Hepatocyte (in vitro differentiated cells): Measurements from ENCODE around the gene LCE1F. TPM values are rescaled to one million over a fixed set of nuclear protein-coding genes. Genes with fewer than 3 reads are reported as not detected.

Experiments
- DNase-seq: peaks from one replicate; pipeline ENCODE4 v3.0.0-alpha.2; 2016; ENCODE audit warnings: low spot score
- H2AFZ ChIP-seq: fragments of 200-600 bp; sonication (generic); 2 replicates; pipeline ENCODE4 v1.6.0; 2016; ENCODE audit warnings: antibody characterized with exemption, mild to moderate bottlenecking
- H3K27ac ChIP-seq: fragments of 200-600 bp; sonication (generic); 2 replicates; pipeline ENCODE4 v1.5.1; 2016; ENCODE audit warnings: mild to moderate bottlenecking
- H3K27me3 ChIP-seq: fragments of 200-600 bp; sonication (generic); 2 replicates; pipeline ENCODE4 v1.6.1; 2016
- H3K36me3 ChIP-seq: fragments of 200-600 bp; sonication (generic); replicated peaks from 2 replicates; pipeline ENCODE4 v1.5.1; 2016; ENCODE audit warnings: low read depth; ENCODE audit not compliant: insufficient read depth
- H3K4me1 ChIP-seq: fragments of 200-600 bp; sonication (generic); 2 replicates; pipeline ENCODE4 v1.5.1; 2016; ENCODE audit warnings: mild to moderate bottlenecking, moderate library complexity; ENCODE audit not compliant: insufficient read depth
- H3K4me2 ChIP-seq: fragments of 200-600 bp; sonication (generic); 2 replicates; pipeline ENCODE4 v1.6.0; 2016
- H3K4me3 ChIP-seq: fragments of 200-600 bp; sonication (generic); 2 replicates; pipeline ENCODE4 v1.5.1; 2016; ENCODE audit warnings: mild to moderate bottlenecking
- H3K79me2 ChIP-seq: fragments of 200-600 bp; sonication (generic); 2 replicates; pipeline ENCODE4 v1.6.0; 2017; ENCODE audit warnings: mild to moderate bottlenecking
- H3K9me2 ChIP-seq: fragments of 200-600 bp; sonication (generic); replicated peaks from 2 replicates; pipeline ENCODE4 v1.6.0; 2017; ENCODE audit warnings: mild to moderate bottlenecking; ENCODE audit not compliant: insufficient read depth
- H3K9me3 ChIP-seq: fragments of 200-600 bp; sonication (generic); 2 replicates; pipeline ENCODE4 v1.5.1; 2016; ENCODE audit warnings: low read depth, mild to moderate bottlenecking
- H4K20me1 ChIP-seq: fragments of 200-600 bp; sonication (generic); 2 replicates; pipeline ENCODE4 v1.6.0; 2016; ENCODE audit warnings: mild to moderate bottlenecking; ENCODE audit not compliant: insufficient read depth, poor library complexity, severe bottlenecking
- CTCF ChIP-seq: fragments of 200-600 bp; sonication (generic); IDR thresholded peaks from 2 replicates; pipeline ENCODE4 v1.5.1; 2016; ENCODE audit warnings: antibody characterized with exemption, mild to moderate bottlenecking; ENCODE audit not compliant: poor library complexity
- EZH2 ChIP-seq: fragments of 200-600 bp; sonication (generic); IDR thresholded peaks from 2 replicates; pipeline ENCODE4 v1.6.1; 2016; ENCODE audit warnings: antibody characterized with exemption, mild to moderate bottlenecking, borderline replicate concordance
- EZH2phosphoT487 ChIP-seq: fragments of 200-600 bp; sonication (generic); IDR thresholded peaks from one replicate; pipeline ENCODE4 v1.6.1; 2018; ENCODE audit warnings: antibody characterized with exemption, mild to moderate bottlenecking, low read depth, moderate library complexity; ENCODE audit not compliant: unreplicated experiment, severe bottlenecking
- WGBS: methylation state at CpG from one replicate; pipeline ENCODE4 v1.1.6; 2016; ENCODE audit warnings: low lambda C conversion rate; ENCODE audit errors: missing lambda C conversion rate; 5-methylcytosine and 5-hydroxymethylcytosine counted together
- polyA plus RNA-seq: library from polyadenylated mRNA; unstranded; fragments of >200 nt; fragmentation: Nextera tagmentation; extraction: Ambion mirVana; gene quantifications from 2 replicates; pipeline ENCODE4 v1.2.1, GENCODE V29; 2016
- total RNA-seq: library from RNA; depleted of rRNA; stranded (reverse); fragments of >200 nt; gene quantifications from 2 replicates; pipeline ENCODE4 v1.2.3, GENCODE V29; 2014

Gene LCE1F
- total and polyA plus RNA-seq, 2 experiments from 2014 or later: not detected

DNA sequence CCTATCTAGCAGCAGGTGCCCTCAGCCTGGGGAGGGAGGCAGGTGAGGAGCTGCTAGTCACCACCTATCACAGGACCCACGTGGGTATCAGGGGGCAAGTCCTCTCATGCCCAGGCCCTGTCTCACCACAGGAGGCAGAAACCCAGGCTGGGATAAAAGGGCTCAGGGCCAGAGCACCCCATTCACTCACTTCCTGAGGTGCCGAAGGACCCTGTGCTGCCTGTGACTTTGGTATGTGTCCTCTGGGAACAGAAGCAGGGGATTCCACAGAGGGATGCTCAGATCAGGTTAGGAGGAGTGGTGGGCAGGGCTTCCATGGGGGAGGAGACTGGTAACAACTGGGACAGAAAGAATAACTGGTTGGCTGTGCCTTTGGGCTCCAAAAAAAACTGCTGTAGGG, 11.1 kb downstream of the LCE1F start, which contains the start of gene LCE1E:
LCE1E (plus strand) TSS at position 181 of the 400 bp plus-strand sequence. CDS start 1,043 bp downstream, outside the sequence.
- H3K4me3 ChIP-seq: no peak within 1 kb of the TSS
- H3K36me3 ChIP-seq: no peaks in the 10 kb centered on the region
- no peak within 1 kb of the TSS for H3K27ac ChIP-seq
- H3K9me3 ChIP-seq: peaks cover 6% of the 10 kb centered on the region
- no peak within 1 kb of the TSS for H3K4me2 ChIP-seq
- TF ChIP-seq CTCF (no peak), EZH2phosphoT487 (no peak), EZH2 (no peak)
- 50% methylated on average over 2 of the region's 2 CpGs for WGBS
- no peaks in the 10 kb centered on the region for H3K9me2 ChIP-seq
- H4K20me1 ChIP-seq: no peaks in the 10 kb centered on the region
- H3K4me1 ChIP-seq: no peaks in the 10 kb centered on the region
- no peaks in the 10 kb centered on the region for H3K27me3 ChIP-seq
- H3K79me2 ChIP-seq: no peaks in the 10 kb centered on the region
- no peak within 1 kb of the TSS for H2AFZ ChIP-seq
- no peak for DNase-seq

DNA sequence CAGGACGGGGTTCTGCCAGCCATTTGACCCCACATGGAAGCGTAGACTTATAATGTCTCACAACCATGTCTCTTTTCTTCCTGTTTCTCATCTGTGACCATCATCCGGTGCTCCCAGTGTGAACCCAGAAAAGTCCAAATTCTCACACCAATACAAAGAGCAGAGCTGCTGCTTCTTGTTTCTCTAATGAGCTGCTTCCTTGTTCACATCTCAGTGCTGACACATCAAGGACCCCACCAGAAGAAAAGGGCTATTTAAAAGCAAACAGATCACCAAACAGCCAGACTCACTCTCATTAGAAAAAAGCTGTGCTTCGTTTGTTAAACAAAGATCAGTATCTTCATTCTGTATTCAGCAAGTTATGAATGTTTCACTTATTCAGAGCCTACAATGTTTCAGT, 20.7 kb downstream of the LCE1F start:
- Histone ChIP-seq H3K4me3 (no peak overlapping the region), H4K20me1 (no peaks in the 10 kb centered on the region), H3K27ac (no peak overlapping the region), H3K9me3 (peaks cover 9% of the 10 kb centered on the region), H3K4me1 (no peaks in the 10 kb centered on the region), H3K9me2 (no peaks in the 10 kb centered on the region), H3K36me3 (no peaks in the 10 kb centered on the region), H3K27me3 (no peaks in the 10 kb centered on the region), H3K79me2 (no peaks in the 10 kb centered on the region), H3K4me2 (no peak overlapping the region), H2AFZ (no peak overlapping the region)
- TF ChIP-seq EZH2phosphoT487 (no peak), CTCF (no peak), EZH2 (no peak)
- 50% methylated on average over 4 of the region's 4 CpGs for WGBS
- no peak for DNase-seq

DNA sequence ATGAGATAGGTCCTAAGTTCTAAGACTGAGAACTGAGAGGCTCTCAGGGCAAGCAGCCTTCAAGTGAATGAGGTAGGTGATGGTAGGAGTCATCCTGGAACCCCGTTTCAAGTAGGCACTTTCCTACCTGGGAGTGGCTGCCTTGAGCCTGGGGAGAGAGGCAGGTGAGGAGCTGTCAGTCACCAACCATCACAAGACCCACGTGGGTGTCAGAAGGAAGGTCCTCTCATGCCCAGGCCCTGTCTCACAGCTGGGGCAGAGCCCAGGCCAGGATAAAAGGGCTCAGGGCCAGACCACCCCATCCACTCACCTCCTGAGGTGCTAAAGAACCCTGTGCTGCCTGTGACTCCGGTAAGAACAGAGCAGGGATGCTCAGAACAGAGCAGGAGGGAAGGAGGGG, 21.5 kb downstream of the LCE1F start, which contains the start of gene LCE1D:
LCE1D (plus strand) TSS at position 301 of the 400 bp plus-strand sequence. CDS start 1,074 bp downstream, outside the sequence.
- H3K4me1 ChIP-seq: no peaks in the 10 kb centered on the region

GRCh38 chr1:152801333-152801732, 26.4 kb downstream of the LCE1F start:
- Histone ChIP-seq H3K79me2 (no peaks in the 10 kb centered on the region), H3K27ac (no peak overlapping the region), H3K9me2 (no peaks in the 10 kb centered on the region), H3K4me2 (no peak overlapping the region), H4K20me1 (no peaks in the 10 kb centered on the region), H3K36me3 (no peaks in the 10 kb centered on the region), H3K27me3 (no peaks in the 10 kb centered on the region), H2AFZ (no peak overlapping the region), H3K4me3 (no peak overlapping the region), H3K9me3 (peaks cover 5% of the 10 kb centered on the region), H3K4me1 (no peaks in the 10 kb centered on the region)
- no peak for DNase-seq
- TF ChIP-seq EZH2: no peak
- TF ChIP-seq EZH2phosphoT487: no peak
- no peak for TF ChIP-seq CTCF
- 50% methylated on average over 1 of the region's 1 CpG for WGBS

More for the DNA sequence above, 21.5 kb downstream of the LCE1F start, which contains the start of gene LCE1D:
- Histone ChIP-seq H3K4me2 (no peak within 1 kb of the TSS), H2AFZ (no peak within 1 kb of the TSS), H3K27me3 (no peaks in the 10 kb centered on the region), H3K9me2 (no peaks in the 10 kb centered on the region), H3K4me3 (no peak within 1 kb of the TSS), H3K36me3 (no peaks in the 10 kb centered on the region), H3K79me2 (no peaks in the 10 kb centered on the region), H3K9me3 (peaks cover 5% of the 10 kb centered on the region), H3K27ac (no peak within 1 kb of the TSS), H4K20me1 (no peaks in the 10 kb centered on the region)
- DNase-seq: no peak
- no peak for TF ChIP-seq EZH2
- WGBS: 22% methylated on average over 3 of the region's 3 CpGs
